Epithelial cell of prostate (primary cell): ENCODE results near the gene MAN1A1.

ENCODE experiments used
- DNase-seq: peaks from one replicate; pipeline ENCODE4 v3.0.0-alpha.2; 2011; ENCODE audit warnings: low read depth, low spot score
- H3K27ac ChIP-seq: fragments of 450-650 bp; 2 replicates; pipeline ENCODE4 v1.5.1; 2017; ENCODE audit warnings: mild to moderate bottlenecking

Gene MAN1A1

DNA sequence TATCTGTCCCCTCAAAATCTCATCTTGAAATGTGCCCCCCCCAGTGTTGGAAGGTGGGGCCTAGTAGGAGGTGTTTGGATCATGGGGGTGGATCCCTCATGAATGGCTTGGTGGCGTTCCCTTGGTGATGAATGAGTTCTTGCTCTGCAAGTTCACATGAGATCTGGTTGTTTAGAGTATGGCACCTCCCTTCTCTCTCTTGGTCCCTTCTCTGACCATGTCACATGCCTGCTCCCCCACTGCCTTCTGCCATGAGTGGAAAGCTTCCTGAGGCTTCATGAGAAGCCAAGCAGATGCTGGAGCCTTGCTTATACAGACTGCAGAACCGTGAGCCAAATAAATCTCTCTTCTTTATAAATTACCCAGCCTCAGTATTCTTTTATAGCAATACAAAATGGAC, 70.9 kb downstream of the MAN1A1 start:
- DNase-seq = no peak

DNA sequence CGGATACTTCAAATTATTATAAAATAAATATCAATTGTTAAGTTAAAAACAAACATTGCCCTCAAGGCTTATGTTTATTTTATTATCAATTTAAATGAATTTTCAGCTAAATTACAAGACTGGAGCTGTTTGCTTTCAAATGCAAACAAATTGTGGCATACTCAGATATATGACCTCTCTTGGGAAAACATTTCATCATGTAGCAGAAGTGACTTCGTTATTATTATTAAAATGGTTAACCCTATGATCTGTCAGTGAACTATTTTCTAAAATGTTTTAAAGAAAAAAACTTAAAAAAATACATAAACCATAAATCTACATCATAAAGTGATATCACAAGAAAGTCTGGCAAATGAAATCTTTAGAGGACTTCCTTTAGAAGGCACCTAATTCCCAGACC, 72.5 kb downstream of the MAN1A1 start:
- no peak for DNase-seq
- H3K27ac ChIP-seq = no peak overlapping the region

More for the DNA sequence above, 70.9 kb downstream of the MAN1A1 start:
- no peak overlapping the region for H3K27ac ChIP-seq

DNA sequence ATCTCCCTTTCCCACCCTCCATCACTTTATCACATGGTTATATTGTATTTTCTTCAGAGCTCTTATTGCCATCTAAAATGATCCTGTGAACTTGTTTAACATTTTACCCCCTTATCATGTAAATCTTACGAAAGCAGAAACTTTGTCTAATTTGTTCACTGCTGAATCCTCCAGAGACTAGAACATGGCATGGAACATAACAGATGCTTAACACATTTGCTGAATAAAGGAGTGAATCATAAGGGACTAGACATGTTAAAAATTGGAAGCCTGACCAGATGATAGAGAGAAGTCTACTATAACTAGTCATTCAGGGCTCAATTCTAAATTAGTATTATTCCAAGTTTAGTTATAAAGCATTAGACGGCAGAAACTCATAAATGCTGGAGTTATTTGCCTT, 73.3 kb downstream of the MAN1A1 start:
- no peak overlapping the region for H3K27ac ChIP-seq
- no peak for DNase-seq

DNA sequence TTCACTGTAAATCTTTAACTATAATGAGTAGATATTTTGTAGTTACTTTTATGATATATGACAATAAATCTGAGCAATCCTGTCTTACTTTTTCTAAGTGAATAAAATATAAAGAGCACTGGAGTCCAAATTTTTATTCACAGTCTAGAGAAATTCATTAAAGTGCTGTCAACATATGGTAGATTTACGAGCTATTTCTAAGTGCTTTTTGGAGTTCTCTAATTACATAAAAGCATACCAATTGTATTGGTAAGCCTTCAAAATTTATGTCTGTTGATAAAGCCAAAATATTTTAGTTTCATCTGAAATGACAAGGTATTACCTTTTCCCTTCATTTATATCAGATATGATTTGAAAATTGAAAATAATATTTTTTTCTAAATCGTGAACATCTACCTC, 75.4 kb downstream of the MAN1A1 start:
- H3K27ac ChIP-seq = no peak overlapping the region
- no peak for DNase-seq

DNA sequence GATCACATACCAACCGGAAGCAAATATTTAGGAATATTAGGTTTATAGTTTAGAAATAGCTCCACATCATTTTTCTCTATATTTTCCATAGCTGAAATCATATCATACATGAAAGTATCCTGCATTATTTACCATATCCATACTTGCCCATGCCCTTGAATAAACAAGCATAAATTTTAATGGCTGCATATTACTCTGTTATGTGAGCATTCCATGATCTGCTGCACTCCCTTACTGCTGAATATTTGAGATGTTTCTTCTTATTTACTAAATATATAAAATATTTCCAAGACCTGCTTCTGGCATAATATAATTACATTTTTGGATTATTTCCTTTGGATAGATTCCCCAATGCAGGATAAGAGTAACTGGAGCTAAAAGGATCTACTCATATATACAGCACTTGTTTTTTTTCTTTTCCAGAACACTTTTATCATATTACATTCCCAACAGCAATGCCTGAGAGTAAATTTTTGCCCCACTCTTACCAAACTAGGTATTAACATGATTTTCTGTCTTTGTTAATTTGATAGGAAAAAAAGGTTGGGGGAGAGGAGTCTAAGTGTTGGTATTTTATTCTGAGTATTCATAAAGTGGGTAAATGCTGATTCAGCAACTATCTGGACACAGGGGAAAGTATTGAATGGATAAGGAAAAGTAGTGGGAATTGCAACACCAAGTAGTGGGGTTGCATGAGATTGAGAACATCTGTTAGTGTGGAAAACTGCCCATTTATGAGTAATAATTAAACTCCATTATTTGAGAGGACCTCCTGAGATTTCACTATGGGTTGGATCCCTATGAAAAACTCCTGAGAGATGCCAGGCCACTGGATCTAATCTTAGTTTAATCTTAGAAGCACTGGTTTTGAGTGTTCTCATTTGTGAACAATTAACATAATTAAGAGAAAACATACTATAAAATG, 76.0 kb downstream of the MAN1A1 start:
- no peak overlapping the region for H3K27ac ChIP-seq
- DNase-seq = no peak

DNA sequence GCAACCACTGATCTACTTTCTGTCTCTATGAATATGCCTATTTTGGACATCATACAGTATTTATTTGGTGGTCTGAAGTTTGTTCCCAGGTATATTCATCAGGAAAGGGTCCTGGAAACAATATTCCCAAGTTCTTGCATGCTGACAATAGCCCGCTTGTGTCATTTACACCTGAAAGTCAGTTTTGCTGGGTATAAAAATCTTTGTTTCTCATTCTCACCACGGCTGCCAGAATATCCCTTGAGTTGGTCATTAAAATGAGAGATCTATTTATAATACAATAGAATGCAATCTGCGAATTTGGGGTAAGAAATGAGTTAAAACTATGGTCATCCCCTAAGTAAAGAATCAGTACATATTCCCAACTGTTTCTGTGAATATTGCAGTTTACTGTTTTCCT, 79.0 kb downstream of the MAN1A1 start:
- no peak for DNase-seq
- no peak overlapping the region for H3K27ac ChIP-seq

DNA sequence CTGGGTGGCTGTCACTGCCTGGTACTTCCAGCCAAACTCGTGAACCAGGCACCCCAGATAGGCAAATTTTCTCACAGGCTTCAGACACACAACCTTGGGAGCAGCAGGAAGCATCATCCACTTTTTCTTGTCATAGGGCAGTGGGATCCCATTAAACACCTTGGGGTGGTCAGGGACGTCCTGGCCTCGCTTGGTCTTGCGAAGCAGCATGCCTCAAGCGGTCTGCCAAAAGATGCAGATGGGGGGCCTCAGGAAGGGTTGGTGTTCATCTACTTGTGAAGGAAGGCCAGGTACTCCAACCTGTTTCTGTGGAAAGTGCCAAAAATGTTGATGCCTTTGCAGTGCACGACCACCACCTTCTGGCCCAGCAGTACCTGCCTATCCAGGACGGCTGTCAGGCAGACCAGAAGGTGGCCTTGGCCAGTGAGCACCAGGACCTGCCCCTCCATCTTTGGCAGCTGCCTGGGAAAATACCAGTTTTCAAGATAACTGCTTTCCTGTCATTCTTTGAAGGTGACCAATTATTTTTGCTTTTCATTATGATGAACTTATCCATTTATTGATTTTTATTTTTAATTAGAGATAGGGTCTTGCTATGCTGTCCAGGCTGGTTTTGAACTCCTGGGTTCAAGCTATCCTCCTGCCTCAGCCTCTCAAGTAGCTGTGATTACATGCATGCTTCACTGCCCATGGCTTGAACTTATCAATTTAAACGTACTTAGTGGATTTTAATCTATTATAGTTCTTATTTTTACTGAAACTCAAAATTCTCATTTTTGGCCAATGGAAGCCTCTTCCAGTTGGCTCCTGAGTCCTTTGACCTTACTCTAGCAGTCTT, 80.1 kb downstream of the MAN1A1 start:
- no peak for DNase-seq
- H3K27ac ChIP-seq = no peak overlapping the region

DNA sequence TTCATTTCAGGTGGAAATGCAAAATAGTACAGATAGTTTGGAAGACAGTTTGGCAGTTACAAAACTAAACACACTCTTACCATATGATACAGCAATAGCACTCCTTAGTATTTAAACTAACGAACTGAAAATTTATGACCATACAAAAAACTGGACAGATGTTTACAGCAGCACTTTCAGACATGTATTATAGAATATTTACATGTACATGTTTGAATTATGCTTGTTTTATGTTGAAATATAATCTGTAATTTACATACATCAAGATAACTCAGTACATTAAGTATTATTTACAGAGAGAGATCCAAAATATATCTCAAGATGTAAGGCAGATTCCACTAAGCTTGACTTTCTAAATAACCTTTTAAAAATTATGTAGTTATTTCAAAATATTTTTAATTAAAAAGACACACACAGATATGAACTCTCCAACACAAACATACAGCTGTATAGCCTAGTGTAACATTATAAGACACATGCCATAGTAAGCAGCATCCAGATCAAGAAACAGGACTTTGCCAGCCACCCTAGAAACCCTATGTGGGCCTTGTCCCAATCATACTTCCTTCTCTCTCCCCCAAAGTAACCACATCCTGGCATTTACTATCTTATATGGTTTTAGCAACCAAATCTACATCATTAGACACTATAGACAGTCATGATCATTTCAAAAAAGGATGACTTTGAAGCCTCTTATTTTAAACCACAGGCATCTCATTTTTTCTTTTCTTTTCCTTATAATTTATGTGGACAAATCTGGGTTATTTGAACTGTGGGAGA, 82.2 kb downstream of the MAN1A1 start:
- no peak for DNase-seq
- H3K27ac ChIP-seq = no peak overlapping the region

DNA sequence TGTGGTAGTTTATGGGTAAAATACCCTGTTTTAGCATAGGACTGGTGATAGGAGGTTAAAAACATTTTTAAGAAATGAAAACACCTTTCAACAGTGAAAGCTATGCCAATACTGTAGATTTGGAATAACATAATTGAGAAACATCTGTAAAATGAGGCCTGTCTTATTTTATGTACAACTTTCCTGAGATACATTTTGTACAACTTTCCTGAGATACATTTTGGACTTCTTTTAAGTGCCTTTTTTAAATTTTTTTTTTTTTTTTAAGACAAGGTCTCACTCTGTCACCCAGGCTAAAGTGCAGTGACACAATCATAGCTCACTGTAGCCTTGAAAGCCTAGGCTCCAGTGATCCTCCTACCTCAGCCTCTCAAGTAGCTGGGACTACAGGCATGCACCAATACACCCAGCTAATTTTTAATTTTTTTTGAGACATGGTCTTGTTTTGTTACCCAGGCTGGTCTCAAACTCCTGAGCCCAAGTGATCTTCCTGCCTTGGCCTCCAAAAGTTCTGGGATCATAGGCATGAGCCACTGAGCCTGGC, 84.6 kb downstream of the MAN1A1 start:
- no peak overlapping the region for H3K27ac ChIP-seq

DNA sequence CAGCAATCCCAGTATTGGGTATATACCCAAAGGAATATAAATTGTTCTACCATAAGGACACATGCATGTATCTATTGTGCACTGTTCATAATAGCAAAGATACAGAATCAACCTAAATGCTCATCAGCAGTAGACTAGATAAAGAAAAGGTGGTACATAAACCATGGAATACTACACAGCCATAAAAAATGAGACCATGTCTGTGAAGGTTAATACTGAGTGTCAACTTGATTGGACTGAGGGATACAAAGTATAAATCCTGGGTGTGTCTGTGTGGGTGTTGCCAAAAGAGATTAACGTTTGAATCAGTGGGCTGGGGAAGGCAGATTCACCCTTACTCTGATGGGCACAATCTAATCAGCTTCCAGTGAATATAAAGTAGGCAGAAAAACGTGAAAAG, 86.9 kb downstream of the MAN1A1 start:
- DNase-seq = no peak
- H3K27ac ChIP-seq = no peak overlapping the region

More for the DNA sequence above, 84.6 kb downstream of the MAN1A1 start:
- no peak for DNase-seq

DNA sequence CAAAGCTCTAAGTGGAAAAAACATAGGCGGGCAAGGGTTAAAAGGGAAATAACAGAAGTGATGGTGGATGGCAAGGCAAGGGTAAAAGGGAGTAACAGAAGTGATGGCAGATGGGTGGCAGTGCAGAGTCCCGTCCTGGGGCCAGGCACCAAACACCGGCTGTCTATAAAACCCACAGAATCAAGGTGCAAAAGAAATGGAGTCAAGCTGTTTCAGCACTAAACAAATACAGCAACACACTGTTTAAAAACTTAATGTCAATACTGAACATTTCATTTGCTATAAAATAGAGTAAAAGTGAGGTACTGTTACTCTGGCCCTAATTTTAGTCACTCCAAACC, 87.6 kb downstream of the MAN1A1 start:
- peak overlapping the region; percentile 27 for H3K27ac ChIP-seq
- DNase-seq = no peak

DNA sequence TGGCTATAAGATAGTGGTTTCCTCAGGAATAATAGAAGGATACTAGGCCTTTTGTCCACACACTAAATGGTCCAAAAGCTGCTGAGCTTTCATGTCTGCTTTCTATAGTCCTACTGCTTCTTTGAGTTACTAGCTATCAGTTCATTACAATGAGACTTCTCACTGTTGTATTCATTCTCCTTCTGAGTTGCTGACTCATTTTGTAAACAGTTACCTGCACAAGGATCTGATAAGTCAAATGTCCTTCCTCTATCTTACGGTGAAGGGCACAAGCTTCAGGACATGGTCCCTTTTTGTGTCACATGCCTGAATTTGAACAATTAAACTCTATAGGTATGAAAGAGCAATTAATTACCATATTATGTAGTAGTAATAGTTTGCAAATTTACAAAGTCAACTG, 90.5 kb downstream of the MAN1A1 start:
- no peak overlapping the region for H3K27ac ChIP-seq
- DNase-seq = peak; percentile 20

DNA sequence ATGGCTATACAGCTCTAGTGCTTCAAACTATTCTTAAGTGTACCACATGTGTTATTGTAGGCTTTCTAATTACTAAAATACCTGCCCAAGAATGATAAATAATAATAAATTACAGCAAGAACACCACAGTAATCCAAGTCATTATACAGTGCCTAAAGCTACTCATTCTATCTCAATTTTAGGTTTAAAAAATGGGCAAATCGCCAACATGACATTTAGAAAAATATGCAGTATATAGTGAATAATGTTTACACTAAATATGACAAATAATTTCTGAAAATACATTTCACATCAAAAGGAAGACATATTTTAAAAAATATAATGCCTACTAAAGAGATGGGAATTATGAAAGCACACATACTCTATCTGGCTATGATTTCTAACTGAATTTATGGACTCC, 91.8 kb downstream of the MAN1A1 start:
- no peak for DNase-seq
- H3K27ac ChIP-seq = no peak overlapping the region

DNA sequence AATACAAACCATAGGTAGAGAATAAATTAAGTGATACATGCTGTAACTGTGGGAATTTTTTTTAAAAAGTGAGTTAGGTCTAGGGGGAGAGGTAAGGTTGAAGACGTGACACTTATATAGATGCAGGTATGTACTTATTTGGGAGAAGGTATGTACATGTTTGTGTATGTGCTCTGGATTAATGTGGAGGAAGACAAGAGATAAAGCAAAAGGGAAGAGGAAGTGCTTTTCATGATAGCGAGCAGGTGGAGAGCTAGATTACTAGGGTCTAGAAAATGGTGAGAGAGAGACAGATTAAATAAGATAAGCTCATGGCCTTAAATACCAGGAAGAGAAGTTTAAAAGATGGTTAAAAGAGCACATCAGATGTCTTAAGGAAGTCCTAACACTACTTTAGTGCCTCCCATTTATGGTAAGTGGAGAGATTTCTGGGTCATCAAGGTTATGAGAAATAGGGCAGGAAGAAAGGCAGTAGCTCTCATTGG, 92.5 kb downstream of the MAN1A1 start:
- no peak overlapping the region for H3K27ac ChIP-seq
- no peak for DNase-seq

DNA sequence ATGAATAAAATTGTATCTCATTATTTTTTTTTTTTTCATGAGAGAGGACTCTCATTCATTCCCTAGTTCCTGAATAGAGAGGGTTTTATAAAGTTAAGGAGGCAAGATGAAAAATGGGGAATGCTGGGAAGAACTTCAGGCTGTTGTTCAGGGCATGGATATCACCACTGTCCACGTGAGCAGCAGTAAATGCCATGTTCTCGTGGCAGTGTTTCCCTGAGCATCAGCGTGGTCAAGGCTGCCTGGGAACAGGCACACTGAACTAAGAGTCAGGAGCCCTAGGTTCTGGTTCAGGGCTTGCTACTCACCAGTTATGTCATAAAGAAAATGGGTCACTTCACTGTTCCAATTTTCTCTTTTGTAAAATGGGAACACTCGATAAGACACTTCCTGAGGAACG, 93.2 kb downstream of the MAN1A1 start:
- no peak overlapping the region for H3K27ac ChIP-seq
- DNase-seq = no peak

DNA sequence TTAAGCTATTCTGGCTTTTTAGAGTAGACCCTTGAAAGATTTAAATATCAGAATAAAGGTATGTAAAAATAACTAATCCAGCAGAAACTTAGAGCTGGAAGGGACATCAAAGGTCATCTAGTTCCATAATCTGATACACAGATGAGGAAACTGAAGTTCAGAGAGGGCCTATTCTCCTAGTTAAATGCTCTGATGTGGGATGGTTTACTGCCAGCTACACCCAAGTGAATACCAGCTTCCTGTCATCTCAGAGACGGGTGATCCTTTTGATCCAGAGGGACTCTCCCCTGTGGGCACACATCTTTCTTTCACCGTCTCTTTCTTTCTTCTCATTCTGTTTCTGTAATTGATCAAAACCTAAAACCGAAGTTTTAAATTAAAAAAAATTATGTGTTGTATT, 94.1 kb downstream of the MAN1A1 start:
- no peak overlapping the region for H3K27ac ChIP-seq
- no peak for DNase-seq

DNA sequence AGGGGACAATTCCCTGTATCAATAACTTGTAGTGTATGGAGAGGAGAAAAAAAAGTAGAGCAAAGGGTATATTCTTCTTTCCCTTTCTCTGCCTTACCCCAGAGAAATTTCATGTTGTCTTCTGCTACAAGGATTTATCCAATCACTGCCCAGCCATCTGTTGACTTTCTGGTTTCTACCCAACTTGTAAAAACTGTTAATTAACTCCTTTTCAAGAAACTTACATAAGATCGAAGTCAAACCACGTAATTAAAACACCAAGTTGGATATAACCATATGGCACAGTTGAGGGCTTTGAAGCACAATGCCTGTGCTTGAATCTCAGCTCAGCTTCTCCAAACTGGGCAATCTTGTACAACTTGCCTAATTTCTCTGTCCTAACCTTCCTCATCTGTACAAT, 99.5 kb downstream of the MAN1A1 start:
- H3K27ac ChIP-seq = no peak overlapping the region
- DNase-seq = no peak

DNA sequence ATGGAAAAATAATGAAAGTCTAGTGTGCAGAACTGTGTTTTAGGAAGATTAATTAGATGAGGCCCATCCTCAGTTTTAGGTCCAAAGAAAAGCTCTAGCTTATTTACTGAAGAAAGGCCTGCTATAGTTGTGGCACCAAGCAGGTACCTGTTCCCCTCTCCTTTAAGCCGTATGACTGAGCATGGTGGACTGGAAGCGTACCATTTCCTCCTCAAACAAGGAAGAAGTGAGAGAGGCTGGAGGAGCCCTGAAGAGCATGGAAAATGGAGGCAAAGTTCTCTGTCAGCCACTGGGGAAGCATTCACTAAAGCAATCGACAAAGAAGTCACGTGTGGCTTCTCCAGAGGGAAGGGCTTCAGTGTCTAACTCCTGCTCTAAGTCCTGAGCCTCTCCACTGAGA, 100.2 kb downstream of the MAN1A1 start:
- no peak overlapping the region for H3K27ac ChIP-seq
- no peak for DNase-seq

DNA sequence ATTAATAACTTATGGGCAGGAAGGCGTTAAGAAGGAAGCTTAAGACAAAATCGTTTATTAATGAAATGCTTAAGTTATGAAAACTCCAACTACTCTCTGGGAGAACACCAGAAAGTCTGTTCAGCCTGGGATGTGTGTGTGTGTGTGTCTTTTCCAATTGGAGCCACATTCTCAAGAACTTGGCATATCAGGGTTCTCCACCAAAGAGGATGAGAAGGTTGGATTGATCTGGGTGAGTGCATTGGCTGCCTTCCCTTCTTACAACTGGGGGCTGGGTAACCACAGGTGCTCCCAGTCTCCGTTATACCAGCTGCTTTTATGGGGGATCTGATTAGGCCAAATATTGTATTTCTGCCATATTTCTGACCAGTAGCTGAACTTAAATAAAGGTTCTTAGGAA, 102.1 kb downstream of the MAN1A1 start:
- no peak overlapping the region for H3K27ac ChIP-seq
- no peak for DNase-seq

DNA sequence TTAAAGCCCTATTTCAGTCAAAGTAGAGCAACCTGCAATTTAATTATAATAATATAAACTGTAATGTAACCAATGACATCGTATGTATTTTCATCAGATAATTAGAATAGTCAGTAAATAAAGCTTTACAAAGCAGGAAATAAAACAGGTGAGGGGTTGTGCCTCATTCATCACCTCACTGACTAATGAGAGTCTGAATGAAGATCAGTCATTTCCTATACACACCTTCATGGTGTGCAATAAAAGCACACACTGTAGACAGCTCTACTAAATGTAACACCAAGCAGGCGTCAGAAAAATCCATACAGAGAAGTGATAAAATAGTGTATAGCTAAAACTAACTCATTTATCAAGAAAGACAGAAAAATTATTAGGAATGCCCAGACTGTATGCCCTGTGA, 105.9 kb downstream of the MAN1A1 start:
- no peak overlapping the region for H3K27ac ChIP-seq
- no peak for DNase-seq
